ENCODE results near the gene MFGE8.

GRCh38 chr15:88872706-88873105 is 40.5 kb downstream of the MFGE8 start:
- no peak for TF ChIP-seq CTCF (IDR thresholded peaks at IDR 0.05; ENCODE audit: low read length)
- TF ChIP-seq EZH2 (IDR thresholded peaks at IDR 0.05; ENCODE audit: borderline replicate concordance, low read length): no peak

All from OCI-LY1 (cell line).